CD14-positive monocyte (primary cell): ENCODE measurements around the gene CCL22. TPM values are rescaled to one million over a fixed set of nuclear protein-coding genes. Genes with fewer than 3 reads are reported as not detected.
A peak's percentile ranks its signal among the peaks of the same experiment; 100 is the strongest.

ENCODE experiments used
- DNase-seq, 3 donors: peaks; one replicate each; pipeline ENCODE4 v3.0.0-alpha.2; 2011 to 2022
- H2AFZ ChIP-seq: 2 replicates; pipeline ENCODE4 v1.6.0; 2012; ENCODE audit warnings: mild to moderate bottlenecking, low read depth, low read length, inconsistent platforms; ENCODE audit not compliant: insufficient read depth, poor library complexity, severe bottlenecking
- H3K27ac ChIP-seq, 2 donors: 1 replicate in 1 of 2; 2 replicates in 1 of 2; pipeline ENCODE4 v1.5.1; 2012 to 2013; ENCODE audit warnings: low read length in 2 of 2, control low read depth in 1 of 2, inconsistent platforms in 1 of 2, low read depth in 1 of 2, mild to moderate bottlenecking in 1 of 2
- H3K27me3 ChIP-seq, 2 donors: one replicate each; pipeline versions ENCODE4 v1.6.0 to v1.6.1; 2011 to 2013; ENCODE audit warnings: low read length in 2 of 2; ENCODE audit not compliant: control insufficient read depth in 2 of 2, insufficient read depth in 2 of 2
- H3K36me3 ChIP-seq, 2 donors: replicated peaks in 1 of 2; 1 replicate in 1 of 2; 2 replicates in 1 of 2; pipeline versions ENCODE4 v1.5.1 to v1.6.1; 2012 to 2013; ENCODE audit warnings: low read length in 2 of 2, control low read depth in 1 of 2, inconsistent platforms in 1 of 2, mild to moderate bottlenecking in 1 of 2; ENCODE audit not compliant: insufficient read depth in 2 of 2, control insufficient read depth in 1 of 2
- H3K4me1 ChIP-seq, 2 donors: 1 replicate in 1 of 2; 2 replicates in 1 of 2; pipeline versions ENCODE4 v1.5.1 to v1.6.1; 2012 to 2013; ENCODE audit warnings: low read length in 2 of 2, control low read depth in 1 of 2, inconsistent platforms in 1 of 2, mild to moderate bottlenecking in 1 of 2, moderate library complexity in 1 of 2; ENCODE audit not compliant: insufficient read depth in 2 of 2, control insufficient read depth in 1 of 2
- H3K4me2 ChIP-seq: replicated peaks from 2 replicates; pipeline ENCODE3; 2012; ENCODE audit warnings: low read length, moderate library complexity, mild to moderate bottlenecking; ENCODE audit not compliant: poor library complexity, severe bottlenecking; ENCODE audit errors: extremely low read depth
- H3K4me3 ChIP-seq, 3 experiments: fragments of 200-600 bp in 1 of 3; sonication (generic) in 1 of 3; replicated peaks in 1 of 3; 1 replicate in 2 of 3; 2 replicates in 1 of 3; pipeline ENCODE4 v1.5.1; 2011 to 2013; ENCODE audit warnings: low read length in 3 of 3, mild to moderate bottlenecking in 3 of 3, control low read depth in 2 of 3, low read depth in 2 of 3, inconsistent platforms in 1 of 3, moderate library complexity in 1 of 3
- H3K79me2 ChIP-seq: 2 replicates; pipeline ENCODE4 v1.6.0; 2012; ENCODE audit warnings: mild to moderate bottlenecking, control low read depth, inconsistent platforms, low read length, moderate library complexity; ENCODE audit not compliant: insufficient read depth
- H3K9ac ChIP-seq: 2 replicates; pipeline ENCODE4 v1.6.0; 2017; ENCODE audit warnings: low read length, mild to moderate bottlenecking; ENCODE audit not compliant: insufficient read depth, poor library complexity, severe bottlenecking
- H3K9me3 ChIP-seq, 2 donors: replicated peaks in 1 of 2; 1 replicate in 1 of 2; 2 replicates in 1 of 2; pipeline versions ENCODE4 v1.5.1 to v1.6.1; 2012 to 2013; ENCODE audit warnings: low read length in 2 of 2, control low read depth in 1 of 2; ENCODE audit not compliant: control insufficient read depth in 1 of 2, insufficient read depth in 1 of 2
- H4K20me1 ChIP-seq: 2 replicates; pipeline ENCODE4 v1.6.0; 2012; ENCODE audit warnings: mild to moderate bottlenecking, low read length, control low read depth, moderate library complexity; ENCODE audit not compliant: insufficient read depth
- H3K27ac Mint-ChIP-seq, 7 donors: one replicate each; pipeline ENCODE4 v1.8.0; 2020; ENCODE audit warnings: mild to moderate bottlenecking in 7 of 7, mixed read lengths in 7 of 7, moderate library complexity in 6 of 7, inconsistent platforms in 2 of 7
- H3K27me3 Mint-ChIP-seq, 3 donors: one replicate each; pipeline ENCODE4 v1.8.0; 2021 to 2022; ENCODE audit warnings: low read depth in 3 of 3, mild to moderate bottlenecking in 3 of 3, mixed read lengths in 3 of 3, moderate library complexity in 3 of 3, inconsistent platforms in 1 of 3
- H3K36me3 Mint-ChIP-seq, 2 donors: one replicate each; pipeline ENCODE4 v1.8.0; 2020; ENCODE audit warnings: mixed read lengths in 2 of 2, inconsistent platforms in 1 of 2, mild to moderate bottlenecking in 1 of 2
- H3K4me1 Mint-ChIP-seq: one replicate; pipeline ENCODE4 v1.8.0; 2020; ENCODE audit warnings: mild to moderate bottlenecking, mixed read lengths
- H3K4me3 Mint-ChIP-seq, 2 donors: one replicate each; pipeline ENCODE4 v1.8.0; 2020; ENCODE audit warnings: mild to moderate bottlenecking in 2 of 2, mixed read lengths in 2 of 2, moderate library complexity in 1 of 2
- H3K9me3 Mint-ChIP-seq, 7 donors: one replicate each; pipeline ENCODE4 v1.8.0; 2020 to 2022; ENCODE audit warnings: mixed read lengths in 7 of 7, mild to moderate bottlenecking in 6 of 7, moderate library complexity in 6 of 7, inconsistent platforms in 2 of 7
- WGBS: methylation state at CpG from one replicate; pipeline ENCODE4 v1.1.5; 2013; ENCODE audit warnings: missing lambda C conversion rate; ENCODE audit not compliant: insufficient coverage; 5-methylcytosine and 5-hydroxymethylcytosine counted together
- intact Hi-C, 2 donors: fragments of 100-400 bp; cut with micrococcal nuclease; formaldehyde crosslinking; loops; one replicate each; pipeline versions ENCODE4 v1.15.0 to v1.15.1; 2023
- polyA plus RNA-seq, 3 donors: library from polyadenylated mRNA; depleted of rRNA in 1 of 3; unstranded in 2 of 3; stranded (reverse) in 1 of 3; fragments of 300-500 nt in 2 of 3; fragments of >200 nt in 1 of 3; fragmentation: Illumina TruSeq in 2 of 3; gene quantifications; 1 replicate in 2 of 3; 2 replicates in 1 of 3; pipeline ENCODE4 v1.2.3, GENCODE V29; 2012 to 2021
- small RNA-seq: library from RNA; depleted of rRNA; stranded (forward); fragments of <200 nt; gene quantifications from one replicate; pipeline ENCODE3, GENCODE V24; 2012; ENCODE audit warnings: low read depth; ENCODE audit not compliant: insufficient read length
- TF ChIP-seq, protein P1 (sequence below): fragments of 200-600 bp; IDR thresholded peaks from one replicate; pipeline ENCODE4 v1.8.0; 2022; ENCODE audit warnings: antibody characterized with exemption, mild to moderate bottlenecking

Gene CCL22
- polyA plus RNA-seq, 3 donors, result 0.04 to 0.18 (median 0.15) TPM

GRCh38 chr16:57413733-57414132 lies 55.1 kb downstream of the CCL22 start:
- H3K79me2 ChIP-seq, result no peaks in the 10 kb centered on the region
- peaks cover 21 to 28% of the 10 kb centered on the region in 2 donors for H3K4me1 ChIP-seq
- Mint-ChIP-seq H3K9me3 (no peaks in the 10 kb centered on the region), H3K27me3 (peaks cover 5 to 12% (median 9%) of the 10 kb centered on the region in 3 donors), H3K27ac (peak overlapping the region in 1 of 7 donors; percentile 22), H3K4me3 (no peak overlapping the region), H3K36me3 (no peaks in the 10 kb centered on the region), H3K4me1 (peaks cover 18% of the 10 kb centered on the region)
- H3K4me3 ChIP-seq, result no peak overlapping the region
- H3K4me2 ChIP-seq, result no peak overlapping the region
- no peak overlapping the region for H3K27ac ChIP-seq
- intact Hi-C loops, result no loop called here
- H3K27me3 ChIP-seq, result no peaks in the 10 kb centered on the region
- no peak for DNase-seq
- no peaks in the 10 kb centered on the region for H3K36me3 ChIP-seq
- no peak overlapping the region for H3K9ac ChIP-seq
- 79% methylated on average over 3 of the region's 7 CpGs for WGBS
- TF ChIP-seq, protein P1, sequence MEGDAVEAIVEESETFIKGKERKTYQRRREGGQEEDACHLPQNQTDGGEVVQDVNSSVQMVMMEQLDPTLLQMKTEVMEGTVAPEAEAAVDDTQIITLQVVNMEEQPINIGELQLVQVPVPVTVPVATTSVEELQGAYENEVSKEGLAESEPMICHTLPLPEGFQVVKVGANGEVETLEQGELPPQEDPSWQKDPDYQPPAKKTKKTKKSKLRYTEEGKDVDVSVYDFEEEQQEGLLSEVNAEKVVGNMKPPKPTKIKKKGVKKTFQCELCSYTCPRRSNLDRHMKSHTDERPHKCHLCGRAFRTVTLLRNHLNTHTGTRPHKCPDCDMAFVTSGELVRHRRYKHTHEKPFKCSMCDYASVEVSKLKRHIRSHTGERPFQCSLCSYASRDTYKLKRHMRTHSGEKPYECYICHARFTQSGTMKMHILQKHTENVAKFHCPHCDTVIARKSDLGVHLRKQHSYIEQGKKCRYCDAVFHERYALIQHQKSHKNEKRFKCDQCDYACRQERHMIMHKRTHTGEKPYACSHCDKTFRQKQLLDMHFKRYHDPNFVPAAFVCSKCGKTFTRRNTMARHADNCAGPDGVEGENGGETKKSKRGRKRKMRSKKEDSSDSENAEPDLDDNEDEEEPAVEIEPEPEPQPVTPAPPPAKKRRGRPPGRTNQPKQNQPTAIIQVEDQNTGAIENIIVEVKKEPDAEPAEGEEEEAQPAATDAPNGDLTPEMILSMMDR, result no peak
- H2AFZ ChIP-seq, result no peak overlapping the region
- no peaks in the 10 kb centered on the region for H4K20me1 ChIP-seq
- no peaks in the 10 kb centered on the region for H3K9me3 ChIP-seq

Small RNA genes lying within 50 kb of the gene (small RNA-seq; reads per million reads assigned to genes)
- gene AC108081.1, result not detected

Other genes starting within 250 kb of the CCL22 start
- gene PSME3IP1, start 172.7 kb upstream of the CCL22 start, polyA plus RNA-seq, result 100 to 1,000 TPM in 1 of 3 donors, 10 to 100 TPM in 2; 75.4 to 133 (median 78.6) TPM
- gene RSPRY1, start 172.5 kb upstream of the CCL22 start, polyA plus RNA-seq, result 10 to 100 TPM; 15.7 to 28.3 (median 21.3) TPM
- gene ARL2BP, start 113.5 kb upstream of the CCL22 start, polyA plus RNA-seq, result 10 to 100 TPM; 35.4 to 84.6 (median 84.0) TPM
- gene PLLP, start 74.1 kb upstream of the CCL22 start, polyA plus RNA-seq, result 1 to 10 TPM in 1 of 3 donors, under 1 TPM in 2; 0.52 to 1.2 (median 0.97) TPM
- gene CX3CL1, start 13.7 kb downstream of the CCL22 start, polyA plus RNA-seq, result not detected
- gene CCL17, start 46.0 kb downstream of the CCL22 start, polyA plus RNA-seq, result not detected
- gene CIAPIN1, start 88.6 kb downstream of the CCL22 start, polyA plus RNA-seq, result 10 to 100 TPM; 24.0 to 46.5 (median 42.1) TPM
- 10 to 100 TPM; 32.7 to 47.8 (median 38.4) TPM for gene COQ9, start 88.7 kb downstream of the CCL22 start, polyA plus RNA-seq
- gene POLR2C, start 103.9 kb downstream of the CCL22 start, polyA plus RNA-seq, result 10 to 100 TPM; 22.6 to 51.3 (median 24.4) TPM
- gene DOK4, start 127.7 kb downstream of the CCL22 start, polyA plus RNA-seq, result under 1 TPM in 2 of 3 donors, not detected in 1; 0.09 to 0.17 TPM
- gene CCDC102A, start 177.8 kb downstream of the CCL22 start, polyA plus RNA-seq, result not detected
- gene ADGRG5, start 183.9 kb downstream of the CCL22 start, polyA plus RNA-seq, result 1 to 10 TPM in 1 of 3 donors, under 1 TPM in 2; 0.91 to 1.2 (median 0.97) TPM